T-helper 1 cell treated with Interleukin-12 subunit alpha and Interleukin-12 subunit beta and Interleukin-4 antibody, amounts not matched to agents 30 μg/mL and 1 μg/mL, for 36 hours (primary cell): ENCODE measurements around the gene FICD.

Experiments
- H3K27ac Mint-ChIP-seq: one replicate; pipeline ENCODE4 v1.8.0; 2021; ENCODE audit warnings: mild to moderate bottlenecking, mixed read lengths
- H3K27me3 Mint-ChIP-seq: one replicate; pipeline ENCODE4 v1.8.0; 2021; ENCODE audit warnings: low read depth, mixed read lengths
- H3K36me3 Mint-ChIP-seq: one replicate; pipeline ENCODE4 v1.8.0; 2021; ENCODE audit warnings: low read depth, mixed read lengths
- H3K4me1 Mint-ChIP-seq: one replicate; pipeline ENCODE4 v1.8.0; 2021; ENCODE audit warnings: low read depth, mixed read lengths
- H3K4me3 Mint-ChIP-seq: one replicate; pipeline ENCODE4 v1.8.0; 2021; ENCODE audit warnings: mild to moderate bottlenecking, moderate library complexity, mixed read lengths
- H3K9me3 Mint-ChIP-seq: one replicate; pipeline ENCODE4 v1.8.0; 2021; ENCODE audit warnings: mixed read lengths

Gene FICD

DNA sequence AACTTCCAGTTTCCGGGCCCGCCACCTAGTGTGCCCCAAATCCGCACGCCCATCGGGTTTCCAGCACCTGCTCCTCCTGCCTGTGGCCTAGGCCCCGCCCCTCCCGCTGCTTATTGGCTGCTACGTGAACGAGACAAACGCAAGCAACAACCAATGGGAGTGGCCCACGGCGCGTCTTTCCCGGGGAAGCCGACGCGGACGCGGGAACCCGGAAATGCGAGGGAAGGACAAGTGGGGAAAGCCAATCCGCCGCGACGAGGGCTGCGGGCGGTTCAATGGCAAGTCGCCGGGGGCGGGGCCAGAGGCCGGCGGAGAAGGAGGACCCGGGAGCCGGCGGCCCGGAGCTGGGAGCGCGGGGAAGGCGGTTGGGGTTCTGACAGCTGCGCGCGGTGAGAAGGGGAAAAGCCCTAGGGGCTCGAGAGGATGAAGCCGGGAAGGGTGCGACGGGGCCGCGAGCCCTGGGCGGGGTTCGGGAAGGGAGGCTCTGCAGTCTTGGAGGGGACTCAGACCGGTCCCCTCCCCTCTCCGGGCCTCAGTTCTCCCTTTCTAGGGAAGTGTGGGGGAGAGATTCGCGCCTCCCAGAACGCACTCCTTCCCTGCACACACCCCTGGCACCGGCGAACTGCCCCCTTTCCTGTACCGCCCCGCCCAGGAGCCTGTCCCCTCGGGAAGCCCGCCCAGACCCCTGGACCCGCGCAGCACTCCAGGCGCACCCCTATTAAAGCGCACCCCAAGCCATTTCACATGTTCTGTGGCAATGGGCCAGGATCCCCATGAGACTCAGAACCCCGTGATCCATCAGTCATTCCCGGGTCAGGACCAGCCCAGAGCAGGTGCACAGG, at the start of gene FICD:
FICD (plus strand) TSS at position 305 of the 842 bp plus-strand sequence. CDS start 1,696 bp downstream, outside the sequence.
- Mint-ChIP-seq H3K9me3 (no peaks in the 10 kb centered on the region), H3K27ac (peak within 1 kb of the TSS; percentile 92), H3K36me3 (peaks cover 17% of the 10 kb centered on the region), H3K4me1 (peaks cover 32% of the 10 kb centered on the region), H3K27me3 (no peaks in the 10 kb centered on the region), H3K4me3 (peak within 1 kb of the TSS; percentile 97)

DNA sequence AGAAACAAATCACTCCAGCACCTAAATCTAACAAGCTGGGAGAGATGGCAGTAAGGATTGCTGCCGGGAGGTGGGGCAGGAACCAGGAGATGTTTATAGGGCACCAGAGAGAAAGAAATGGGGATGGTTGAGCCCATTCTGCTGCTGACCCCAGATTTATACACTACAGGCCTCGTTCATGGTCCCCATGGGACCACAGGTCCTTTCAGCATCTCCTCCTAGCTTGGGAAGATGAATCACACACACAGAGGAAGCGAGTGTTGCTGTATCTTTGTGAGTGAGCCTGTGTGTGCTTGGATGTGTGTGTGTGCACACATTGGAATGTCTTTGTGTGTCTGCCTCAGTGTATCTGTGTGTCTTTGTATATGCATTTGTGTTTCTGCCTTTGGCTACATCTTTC, 49.7 kb upstream of the FICD start:
- Mint-ChIP-seq H3K36me3 (no peaks in the 10 kb centered on the region), H3K9me3 (no peaks in the 10 kb centered on the region), H3K27me3 (no peaks in the 10 kb centered on the region), H3K4me3 (no peak overlapping the region), H3K4me1 (no peaks in the 10 kb centered on the region), H3K27ac (no peak overlapping the region)

DNA sequence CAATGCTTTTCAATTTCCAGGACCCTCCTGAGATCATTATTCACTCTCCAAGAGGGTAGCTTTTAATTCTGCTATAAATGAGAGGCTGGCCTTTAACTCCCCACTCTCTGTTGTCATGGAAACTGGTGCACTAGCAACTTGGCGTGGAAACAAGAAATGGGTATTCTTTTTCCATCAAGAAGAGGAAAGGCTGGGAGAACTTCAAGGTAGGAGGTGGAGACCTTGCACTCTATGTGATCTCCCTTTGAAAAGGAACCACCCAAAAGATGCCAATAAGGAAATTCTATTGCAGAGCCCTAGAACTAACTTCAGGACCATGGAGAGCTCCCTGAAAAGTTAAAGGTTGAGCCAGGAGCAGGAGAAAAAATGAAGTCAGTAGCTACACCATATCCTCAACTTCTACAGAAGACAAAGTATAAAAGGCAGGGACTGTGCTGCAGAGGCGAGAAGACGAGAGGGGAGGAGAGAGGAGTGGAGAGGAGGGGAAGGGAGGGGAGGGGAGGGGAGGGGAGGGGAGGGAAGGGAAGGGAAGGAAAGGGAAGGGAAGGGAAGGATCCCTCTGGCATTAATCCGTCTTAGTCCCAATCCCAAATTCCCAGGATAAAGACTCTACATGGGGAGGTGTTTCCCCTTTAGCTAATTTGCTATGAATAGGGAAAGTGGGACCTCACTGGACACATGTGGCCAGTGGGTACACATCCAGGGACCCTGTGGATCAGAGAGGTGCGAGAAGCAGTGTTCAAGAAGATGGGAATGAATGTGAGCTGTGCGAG, 46.7 kb upstream of the FICD start:
- no peaks in the 10 kb centered on the region for H3K36me3 Mint-ChIP-seq
- no peaks in the 10 kb centered on the region for H3K9me3 Mint-ChIP-seq
- H3K27ac Mint-ChIP-seq: no peak overlapping the region
- no peak overlapping the region for H3K4me3 Mint-ChIP-seq
- no peaks in the 10 kb centered on the region for H3K4me1 Mint-ChIP-seq
- no peaks in the 10 kb centered on the region for H3K27me3 Mint-ChIP-seq

DNA sequence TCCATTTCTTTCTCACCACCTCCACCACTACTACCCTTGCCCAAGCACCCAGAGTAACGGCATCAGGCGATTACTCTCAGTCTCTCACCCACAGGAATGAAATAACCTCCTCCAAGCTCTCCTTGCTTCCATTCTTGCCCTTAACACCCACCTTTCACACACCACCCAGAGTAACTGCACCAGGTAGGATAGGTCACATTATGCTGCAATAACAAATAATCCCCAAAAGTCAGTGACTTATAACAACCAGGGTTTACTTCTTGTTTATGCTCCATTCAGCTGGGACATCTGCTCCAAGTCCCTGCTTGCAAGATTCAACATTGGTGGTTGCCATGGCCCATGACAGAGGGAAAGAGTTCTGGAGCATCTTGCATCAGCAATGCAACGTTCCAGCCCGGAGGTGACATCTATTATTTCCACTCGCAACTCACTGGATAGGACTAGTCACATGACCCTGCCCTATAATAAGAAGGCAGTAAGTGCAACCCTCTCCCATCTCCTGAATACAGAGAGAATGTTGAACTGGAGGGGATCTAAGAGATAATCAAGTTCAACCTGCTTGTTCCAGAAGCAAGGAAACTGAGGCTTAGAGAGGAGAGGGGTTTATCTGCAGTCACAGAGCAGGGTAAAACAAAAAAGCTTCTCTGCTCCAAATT, 41.5 kb upstream of the FICD start:
- no peak overlapping the region for H3K27ac Mint-ChIP-seq
- no peaks in the 10 kb centered on the region for H3K27me3 Mint-ChIP-seq
- no peaks in the 10 kb centered on the region for H3K4me1 Mint-ChIP-seq
- H3K36me3 Mint-ChIP-seq: no peaks in the 10 kb centered on the region
- no peak overlapping the region for H3K4me3 Mint-ChIP-seq
- H3K9me3 Mint-ChIP-seq: no peaks in the 10 kb centered on the region

GRCh38 chr12:108475396-108475795, 39.7 kb upstream of the FICD start:
- Mint-ChIP-seq H3K36me3 (no peaks in the 10 kb centered on the region), H3K9me3 (no peaks in the 10 kb centered on the region), H3K4me1 (no peaks in the 10 kb centered on the region), H3K27me3 (no peaks in the 10 kb centered on the region), H3K27ac (no peak overlapping the region), H3K4me3 (no peak overlapping the region)

DNA sequence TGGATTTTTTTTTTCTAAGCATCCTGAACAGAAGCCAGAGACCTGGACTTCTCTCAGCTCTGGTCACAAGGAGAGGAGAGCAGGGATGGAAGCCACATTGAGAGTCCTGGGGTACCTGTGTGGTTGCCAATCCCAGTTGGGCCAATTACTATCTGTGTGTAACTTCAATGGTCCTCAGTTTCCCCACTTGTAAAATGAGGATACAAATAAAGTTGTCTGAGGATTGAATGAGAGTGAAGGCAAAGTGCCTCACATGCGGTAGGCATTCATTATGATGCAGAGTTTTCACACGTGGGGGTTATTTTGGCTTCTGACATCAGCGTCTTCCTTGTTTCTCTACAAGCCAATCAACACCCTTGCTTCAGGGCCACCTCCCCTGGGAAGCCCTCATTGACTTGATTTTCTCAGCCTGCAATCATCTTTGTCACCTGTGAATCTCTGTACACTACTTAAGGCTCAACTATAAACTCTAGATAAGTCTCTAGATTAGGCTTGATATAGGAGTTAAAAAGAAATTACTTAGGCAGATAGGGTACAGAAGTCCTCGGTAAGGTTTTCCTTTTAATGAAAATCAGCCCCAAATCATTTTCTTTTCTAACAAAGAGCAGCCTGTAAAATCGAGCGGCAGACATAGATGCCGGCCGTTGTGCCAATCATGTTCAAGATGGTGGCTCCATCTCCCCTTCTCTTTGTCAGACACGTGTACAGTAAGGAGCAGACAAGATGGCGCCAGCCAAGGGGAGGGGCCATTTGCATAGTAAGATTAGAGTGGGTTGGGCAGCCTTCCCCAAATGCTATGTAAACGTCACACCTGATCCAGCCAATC, 37.8 kb upstream of the FICD start:
- Mint-ChIP-seq H3K36me3 (no peaks in the 10 kb centered on the region), H3K4me1 (no peaks in the 10 kb centered on the region), H3K4me3 (no peak overlapping the region), H3K27ac (no peak overlapping the region), H3K9me3 (no peaks in the 10 kb centered on the region), H3K27me3 (no peaks in the 10 kb centered on the region)

- H3K27ac Mint-ChIP-seq: no peak overlapping the region
- no peaks in the 10 kb centered on the region for H3K4me1 Mint-ChIP-seq
- H3K27me3 Mint-ChIP-seq: peaks cover 4% of the 10 kb centered on the region
Measured at GRCh38 chr12:108477881-108478259, 37.2 kb upstream of the FICD start.

DNA sequence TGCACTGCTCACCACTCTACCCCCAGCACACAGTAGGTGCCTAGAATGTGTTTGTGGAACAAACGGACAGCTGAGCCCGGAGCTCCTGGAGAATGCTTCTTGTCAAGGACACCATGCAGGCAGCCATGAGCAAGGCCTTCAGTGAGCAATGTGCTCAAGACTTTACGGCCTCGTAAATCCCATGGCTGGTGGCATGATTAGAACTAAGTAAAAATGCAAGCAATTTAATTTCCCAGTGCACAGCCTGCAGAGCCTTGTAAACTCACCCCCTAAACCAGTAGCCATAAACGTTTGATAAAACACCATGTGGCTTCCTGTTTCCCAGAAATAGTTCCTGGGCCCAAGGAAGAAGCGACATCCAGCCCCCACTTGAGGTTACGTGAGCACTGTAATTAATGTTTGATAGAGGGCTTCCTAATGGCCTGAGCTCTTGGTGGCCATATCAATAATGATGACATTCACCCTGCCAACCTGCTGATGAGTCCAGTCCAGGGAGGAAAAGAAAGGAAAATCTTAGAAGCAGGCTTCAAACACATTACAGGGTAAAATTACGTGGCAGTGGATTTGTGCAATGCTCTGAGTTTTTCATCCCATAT, 36.4 kb upstream of the FICD start:
- no peaks in the 10 kb centered on the region for H3K9me3 Mint-ChIP-seq
- no peaks in the 10 kb centered on the region for H3K36me3 Mint-ChIP-seq
- H3K4me3 Mint-ChIP-seq: no peak overlapping the region
- peaks cover 4% of the 10 kb centered on the region for H3K27me3 Mint-ChIP-seq
- no peak overlapping the region for H3K27ac Mint-ChIP-seq
- H3K4me1 Mint-ChIP-seq: no peaks in the 10 kb centered on the region

More at GRCh38 chr12:108477881-108478259, 37.2 kb upstream of the FICD start:
- Mint-ChIP-seq H3K9me3 (no peaks in the 10 kb centered on the region), H3K36me3 (no peaks in the 10 kb centered on the region), H3K4me3 (no peak overlapping the region)

- H3K27ac Mint-ChIP-seq: no peak overlapping the region
- H3K27me3 Mint-ChIP-seq: peaks cover 4% of the 10 kb centered on the region
- no peaks in the 10 kb centered on the region for H3K9me3 Mint-ChIP-seq
- H3K36me3 Mint-ChIP-seq: no peaks in the 10 kb centered on the region
- H3K4me1 Mint-ChIP-seq: no peaks in the 10 kb centered on the region
- H3K4me3 Mint-ChIP-seq: no peak overlapping the region
Measured at GRCh38 chr12:108479364-108480070, 35.6 kb upstream of the FICD start.

- H3K27me3 Mint-ChIP-seq: peaks cover 11% of the 10 kb centered on the region
- H3K36me3 Mint-ChIP-seq: no peaks in the 10 kb centered on the region
- H3K27ac Mint-ChIP-seq: no peak overlapping the region
- peaks cover 6% of the 10 kb centered on the region for H3K9me3 Mint-ChIP-seq
- no peak overlapping the region for H3K4me3 Mint-ChIP-seq
- H3K4me1 Mint-ChIP-seq: no peaks in the 10 kb centered on the region
Measured at GRCh38 chr12:108482717-108483212, 32.3 kb upstream of the FICD start.

- no peaks in the 10 kb centered on the region for H3K36me3 Mint-ChIP-seq
- H3K27ac Mint-ChIP-seq: no peak overlapping the region
- no peaks in the 10 kb centered on the region for H3K4me1 Mint-ChIP-seq
- H3K9me3 Mint-ChIP-seq: peaks cover 6% of the 10 kb centered on the region
- H3K4me3 Mint-ChIP-seq: no peak overlapping the region
- peaks cover 12% of the 10 kb centered on the region for H3K27me3 Mint-ChIP-seq
Measured at GRCh38 chr12:108483213-108484059, 31.6 kb upstream of the FICD start.

GRCh38 chr12:108484431-108484830, 30.6 kb upstream of the FICD start:
- H3K9me3 Mint-ChIP-seq: peaks cover 6% of the 10 kb centered on the region
- no peaks in the 10 kb centered on the region for H3K36me3 Mint-ChIP-seq
- no peak overlapping the region for H3K4me3 Mint-ChIP-seq
- H3K4me1 Mint-ChIP-seq: no peaks in the 10 kb centered on the region
- peaks cover 12% of the 10 kb centered on the region for H3K27me3 Mint-ChIP-seq
- H3K27ac Mint-ChIP-seq: no peak overlapping the region
